Chondrocyte (in vitro differentiated cells): Measurements from ENCODE around the gene BDKRB1. TPM values are rescaled to one million over a fixed set of nuclear protein-coding genes. Genes with fewer than 3 reads are reported as not detected.

Source experiments
- DNase-seq: peaks from one replicate; pipeline ENCODE4 v3.0.0; 2021; ENCODE audit warnings: mixed read lengths, low spot score
- H3K27ac Mint-ChIP-seq: one replicate; pipeline ENCODE4 v1.8.0; 2021; ENCODE audit warnings: mild to moderate bottlenecking, moderate library complexity, mixed read lengths; ENCODE audit not compliant: unreplicated experiment
- H3K27me3 Mint-ChIP-seq: 2 replicates; pipeline ENCODE4 v1.8.0; 2021; ENCODE audit warnings: low read depth, mixed read lengths
- H3K36me3 Mint-ChIP-seq: 2 replicates; pipeline ENCODE4 v1.8.0; 2021; ENCODE audit warnings: low read depth, mixed read lengths
- H3K4me1 Mint-ChIP-seq: 2 replicates; pipeline ENCODE4 v1.8.0; 2021; ENCODE audit warnings: low read depth, mild to moderate bottlenecking, mixed read lengths
- H3K4me3 Mint-ChIP-seq: one replicate; pipeline ENCODE4 v1.8.0; 2021; ENCODE audit warnings: mild to moderate bottlenecking, moderate library complexity, mixed read lengths; ENCODE audit not compliant: unreplicated experiment
- H3K9me3 Mint-ChIP-seq: 2 replicates; pipeline ENCODE4 v1.8.0; 2021; ENCODE audit warnings: low read depth, mixed read lengths
- CTCF ChIP-seq: fragments of 200-600 bp; sonication (generic); IDR thresholded peaks from 2 replicates; pipeline ENCODE4 v1.5.0; 2021; ENCODE audit warnings: antibody characterized with exemption, mild to moderate bottlenecking, moderate library complexity
- total RNA-seq: library from RNA; stranded (reverse); gene quantifications from 3 replicates; pipeline ENCODE4 v1.2.1, GENCODE V29; 2021

Gene BDKRB1
- total RNA-seq, 1 donor from 2014 or later = not detected

- no peak overlapping the region for H3K4me3 Mint-ChIP-seq
- H3K4me1 Mint-ChIP-seq = peaks cover 9% of the 10 kb centered on the region
- H3K36me3 Mint-ChIP-seq = no peaks in the 10 kb centered on the region
- DNase-seq = no peak
- TF ChIP-seq CTCF = no peak
- no peaks in the 10 kb centered on the region for H3K9me3 Mint-ChIP-seq
- peaks cover 5% of the 10 kb centered on the region for H3K27me3 Mint-ChIP-seq
- H3K27ac Mint-ChIP-seq = no peak overlapping the region
Measured at GRCh38 chr14:96246539-96246847, 9.5 kb upstream of the BDKRB1 start.

GRCh38 chr14:96247031-96247430 is 9.0 kb upstream of the BDKRB1 start:
- H3K4me1 Mint-ChIP-seq = peaks cover 12% of the 10 kb centered on the region
- H3K4me3 Mint-ChIP-seq = no peak overlapping the region

GRCh38 chr14:96249029-96249428 is 7.0 kb upstream of the BDKRB1 start:
- Mint-ChIP-seq H3K36me3 (no peaks in the 10 kb centered on the region), H3K4me1 (peaks cover 24% of the 10 kb centered on the region), H3K9me3 (no peaks in the 10 kb centered on the region), H3K27me3 (no peaks in the 10 kb centered on the region), H3K4me3 (no peak overlapping the region), H3K27ac (no peak overlapping the region)
- TF ChIP-seq CTCF = no peak
- DNase-seq = peak; percentile 27

More at GRCh38 chr14:96247031-96247430, 9.0 kb upstream of the BDKRB1 start:
- DNase-seq = no peak
- TF ChIP-seq CTCF = no peak
- H3K27me3 Mint-ChIP-seq = peaks cover 4% of the 10 kb centered on the region
- no peaks in the 10 kb centered on the region for H3K9me3 Mint-ChIP-seq
- H3K27ac Mint-ChIP-seq = no peak overlapping the region
- no peaks in the 10 kb centered on the region for H3K36me3 Mint-ChIP-seq

GRCh38 chr14:96250485-96250884 is 5.5 kb upstream of the BDKRB1 start:
- Mint-ChIP-seq H3K36me3 (no peaks in the 10 kb centered on the region), H3K9me3 (no peaks in the 10 kb centered on the region), H3K27me3 (no peaks in the 10 kb centered on the region), H3K27ac (no peak overlapping the region), H3K4me3 (no peak overlapping the region), H3K4me1 (peaks cover 30% of the 10 kb centered on the region)
- no peak for DNase-seq
- TF ChIP-seq CTCF = no peak

- no peak for DNase-seq
- Mint-ChIP-seq H3K9me3 (no peaks in the 10 kb centered on the region), H3K4me3 (no peak overlapping the region), H3K4me1 (peaks cover 25% of the 10 kb centered on the region), H3K27ac (peak overlapping the region; percentile 45), H3K27me3 (no peaks in the 10 kb centered on the region), H3K36me3 (no peaks in the 10 kb centered on the region)
- no peak for TF ChIP-seq CTCF
Measured at GRCh38 chr14:96251656-96252155, 4.3 kb upstream of the BDKRB1 start.
